Measurements from ENCODE around the gene CDK10.

The CDK10 gene

DNA sequence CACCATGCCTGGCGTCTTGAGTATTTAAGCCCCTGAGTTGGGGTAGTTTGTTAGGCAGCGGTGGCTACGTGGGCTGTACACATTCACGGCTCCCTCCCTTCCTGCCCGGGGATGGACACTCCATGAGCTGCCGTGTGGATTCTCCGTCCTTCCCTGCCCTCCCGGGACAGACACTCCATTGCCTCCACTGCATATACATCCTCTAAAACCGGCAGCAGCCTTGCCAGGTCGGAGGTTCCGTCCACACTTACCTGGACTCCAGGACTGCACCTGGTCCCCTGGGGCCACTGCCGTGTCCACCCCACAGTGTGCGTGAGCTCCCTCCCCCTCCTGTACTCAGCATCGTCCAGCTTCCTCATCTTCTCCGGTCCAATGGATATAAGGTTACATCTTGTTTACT, 18.5 kb downstream of the CDK10 start:
- Histone ChIP-seq H3K9ac (no peak overlapping the region), H3K36me3 (ENCODE audit: control insufficient read depth, insufficient read depth, low read length) (no peaks in the 10 kb centered on the region), H3K27me3 (ENCODE audit: control insufficient read depth, insufficient read depth, low read length) (no peaks in the 10 kb centered on the region), H3K4me1 (peaks cover 8% of the 10 kb centered on the region), H3K4me2 (ENCODE audit: low read length) (no peak overlapping the region), H3K9me3 (ENCODE audit: control insufficient read depth, low read length) (no peaks in the 10 kb centered on the region), H2AFZ (no peak overlapping the region), H3K4me3 (ENCODE audit: low read depth, low read length) (no peak overlapping the region), H3K79me2 (no peaks in the 10 kb centered on the region), H3K27ac (no peak overlapping the region)
- TF ChIP-seq CTCF (IDR thresholded peaks at IDR 0.05) = no peak

DNA sequence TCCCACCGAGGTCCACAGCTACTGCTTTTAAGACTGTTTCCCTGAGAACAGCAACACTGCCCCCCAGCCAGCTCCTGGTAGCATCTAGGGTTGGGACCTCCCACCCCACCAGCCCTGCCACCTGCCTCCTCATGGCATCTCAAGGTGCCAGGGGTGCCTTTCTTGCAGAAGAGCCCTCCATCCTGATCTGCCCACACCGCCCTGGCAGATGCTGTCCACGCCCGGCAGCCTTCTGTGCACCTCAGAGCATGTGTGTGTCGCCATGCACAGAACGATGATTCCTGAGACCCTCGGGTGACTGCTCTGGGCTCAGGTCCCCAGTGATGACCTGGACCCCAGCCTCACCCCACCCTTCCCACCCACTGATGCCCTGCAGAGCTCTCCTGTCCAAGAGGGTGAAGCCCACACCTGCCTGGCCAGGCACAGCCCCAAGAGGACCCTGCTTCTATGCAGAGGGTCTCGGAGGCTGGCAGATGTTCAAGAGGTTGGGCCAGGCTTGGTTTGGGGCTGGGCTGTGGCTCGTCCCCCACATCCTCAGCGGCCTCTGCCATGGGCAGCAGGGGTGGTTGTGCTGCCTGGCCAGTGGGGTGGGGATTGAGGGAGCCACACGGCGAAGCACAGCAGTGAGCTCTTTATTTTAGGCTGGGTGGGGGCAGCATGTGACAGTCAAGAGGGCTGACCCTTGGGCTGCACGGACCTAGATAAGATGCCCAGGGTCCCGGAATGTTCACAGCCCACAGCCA, 20.2 kb downstream of the CDK10 start:
- Histone ChIP-seq H3K27me3 (ENCODE audit: control insufficient read depth, insufficient read depth, low read length) (no peaks in the 10 kb centered on the region), H3K4me1 (peaks cover 2% of the 10 kb centered on the region), H3K27ac (no peak overlapping the region), H2AFZ (no peak overlapping the region), H3K4me3 (ENCODE audit: low read depth, low read length) (no peak overlapping the region), H3K36me3 (ENCODE audit: control insufficient read depth, insufficient read depth, low read length) (no peaks in the 10 kb centered on the region), H3K4me2 (ENCODE audit: low read length) (no peak overlapping the region), H3K9ac (no peak overlapping the region), H3K79me2 (no peaks in the 10 kb centered on the region), H3K9me3 (ENCODE audit: control insufficient read depth, low read length) (no peaks in the 10 kb centered on the region)
- TF ChIP-seq CTCF (IDR thresholded peaks at IDR 0.05) = no peak

GRCh38 chr16:89707695-89708094, 21.2 kb downstream of the CDK10 start:
- no peak overlapping the region for H3K4me2 ChIP-seq (ENCODE audit: low read length)
- no peak overlapping the region for H2AFZ ChIP-seq
- H3K27me3 ChIP-seq (ENCODE audit: control insufficient read depth, insufficient read depth, low read length) = no peaks in the 10 kb centered on the region
- no peak overlapping the region for H3K27ac ChIP-seq
- no peaks in the 10 kb centered on the region for H3K36me3 ChIP-seq (ENCODE audit: control insufficient read depth, insufficient read depth, low read length)
- H3K4me3 ChIP-seq (ENCODE audit: low read depth, low read length) = no peak overlapping the region
- H3K9ac ChIP-seq = no peak overlapping the region
- no peaks in the 10 kb centered on the region for H3K79me2 ChIP-seq
- H3K9me3 ChIP-seq (ENCODE audit: control insufficient read depth, low read length) = no peaks in the 10 kb centered on the region
- TF ChIP-seq CTCF (IDR thresholded peaks at IDR 0.05) = no peak
- H3K4me1 ChIP-seq = peaks cover 2% of the 10 kb centered on the region

GRCh38 chr16:89708481-89708931, 22.0 kb downstream of the CDK10 start:
- H3K27me3 ChIP-seq (ENCODE audit: control insufficient read depth, insufficient read depth, low read length) = no peaks in the 10 kb centered on the region
- H3K9ac ChIP-seq = no peak overlapping the region
- no peak overlapping the region for H2AFZ ChIP-seq
- no peak overlapping the region for H3K4me2 ChIP-seq (ENCODE audit: low read length)
- no peak for TF ChIP-seq CTCF (IDR thresholded peaks at IDR 0.05)
- H3K4me1 ChIP-seq = peaks cover 2% of the 10 kb centered on the region
- no peaks in the 10 kb centered on the region for H3K79me2 ChIP-seq
- H3K4me3 ChIP-seq (ENCODE audit: low read depth, low read length) = no peak overlapping the region
- no peaks in the 10 kb centered on the region for H3K36me3 ChIP-seq (ENCODE audit: control insufficient read depth, insufficient read depth, low read length)
- no peaks in the 10 kb centered on the region for H3K9me3 ChIP-seq (ENCODE audit: control insufficient read depth, low read length)
- H3K27ac ChIP-seq = no peak overlapping the region

DNA sequence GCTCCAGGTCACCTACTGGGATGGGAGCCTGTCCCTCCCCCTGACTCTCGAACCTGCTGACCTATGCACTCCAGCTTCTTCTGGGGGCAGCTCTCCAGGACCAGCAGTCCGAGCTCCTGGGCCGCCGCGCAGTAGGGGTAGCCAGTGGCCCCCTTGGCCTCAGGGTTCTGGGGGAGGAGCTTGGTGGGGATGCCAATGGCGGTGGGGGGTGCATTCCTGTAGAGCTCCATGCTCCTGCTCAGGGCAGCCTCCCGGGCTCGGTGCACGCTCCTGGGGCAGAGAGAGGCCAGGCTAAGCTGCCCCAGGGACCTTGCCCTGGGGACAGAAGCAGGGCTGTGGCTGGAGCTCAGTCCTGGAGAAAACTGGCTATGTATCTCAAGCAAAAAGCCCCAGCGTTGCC, 22.7 kb downstream of the CDK10 start:
- Histone ChIP-seq H3K79me2 (no peaks in the 10 kb centered on the region), H3K4me2 (ENCODE audit: low read length) (no peak overlapping the region), H3K36me3 (ENCODE audit: control insufficient read depth, insufficient read depth, low read length) (no peaks in the 10 kb centered on the region), H2AFZ (no peak overlapping the region), H3K27me3 (ENCODE audit: control insufficient read depth, insufficient read depth, low read length) (no peaks in the 10 kb centered on the region), H3K4me1 (peaks cover 2% of the 10 kb centered on the region), H3K9ac (no peak overlapping the region), H3K27ac (no peak overlapping the region), H3K4me3 (ENCODE audit: low read depth, low read length) (no peak overlapping the region), H3K9me3 (ENCODE audit: control insufficient read depth, low read length) (no peaks in the 10 kb centered on the region)
- no peak for TF ChIP-seq CTCF (IDR thresholded peaks at IDR 0.05)

Data from parathyroid adenoma (tissue), 2 donors.